ENCODE measurements around the gene GRIK1. TPM values are rescaled to one million over a fixed set of nuclear protein-coding genes. Genes with fewer than 3 reads are reported as not detected.

The GRIK1 gene
- total RNA-seq, 1 donor from 2014 or later, result not detected

DNA sequence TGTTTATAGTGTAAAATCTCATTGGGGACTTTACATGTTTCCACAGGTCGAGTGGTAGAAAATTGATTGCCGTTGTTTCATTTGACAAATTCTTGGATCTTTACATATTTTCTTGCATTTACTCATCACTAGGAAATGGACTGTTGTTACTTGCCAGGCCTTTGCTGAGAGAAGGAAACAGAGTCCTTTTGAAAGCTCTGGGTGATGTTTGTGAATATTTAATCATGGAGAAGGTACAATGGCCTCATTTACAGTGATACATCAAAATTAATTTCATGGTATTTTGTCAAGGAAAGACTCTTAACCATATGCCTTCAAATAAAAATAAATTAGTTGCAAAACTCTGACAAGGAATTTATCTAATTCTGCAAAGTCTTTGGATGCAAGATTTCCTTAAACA, 198.0 kb downstream of the GRIK1 start:
- no peak overlapping the region for H3K27ac Mint-ChIP-seq (ENCODE audit: unreplicated experiment)
- peaks cover 36% of the 10 kb centered on the region for H3K27me3 Mint-ChIP-seq (ENCODE audit: unreplicated experiment)
- no peaks in the 10 kb centered on the region for H3K9me3 Mint-ChIP-seq (ENCODE audit: unreplicated experiment)
- TF ChIP-seq, protein P1, sequence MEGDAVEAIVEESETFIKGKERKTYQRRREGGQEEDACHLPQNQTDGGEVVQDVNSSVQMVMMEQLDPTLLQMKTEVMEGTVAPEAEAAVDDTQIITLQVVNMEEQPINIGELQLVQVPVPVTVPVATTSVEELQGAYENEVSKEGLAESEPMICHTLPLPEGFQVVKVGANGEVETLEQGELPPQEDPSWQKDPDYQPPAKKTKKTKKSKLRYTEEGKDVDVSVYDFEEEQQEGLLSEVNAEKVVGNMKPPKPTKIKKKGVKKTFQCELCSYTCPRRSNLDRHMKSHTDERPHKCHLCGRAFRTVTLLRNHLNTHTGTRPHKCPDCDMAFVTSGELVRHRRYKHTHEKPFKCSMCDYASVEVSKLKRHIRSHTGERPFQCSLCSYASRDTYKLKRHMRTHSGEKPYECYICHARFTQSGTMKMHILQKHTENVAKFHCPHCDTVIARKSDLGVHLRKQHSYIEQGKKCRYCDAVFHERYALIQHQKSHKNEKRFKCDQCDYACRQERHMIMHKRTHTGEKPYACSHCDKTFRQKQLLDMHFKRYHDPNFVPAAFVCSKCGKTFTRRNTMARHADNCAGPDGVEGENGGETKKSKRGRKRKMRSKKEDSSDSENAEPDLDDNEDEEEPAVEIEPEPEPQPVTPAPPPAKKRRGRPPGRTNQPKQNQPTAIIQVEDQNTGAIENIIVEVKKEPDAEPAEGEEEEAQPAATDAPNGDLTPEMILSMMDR (IDR thresholded peaks at IDR 0.05), result no peak
- H3K4me1 Mint-ChIP-seq (ENCODE audit: unreplicated experiment), result peaks cover 6% of the 10 kb centered on the region
- no peak for DNase-seq (ENCODE audit: extremely low spot score, unreplicated experiment)
- H3K4me3 Mint-ChIP-seq (ENCODE audit: unreplicated experiment), result no peak overlapping the region
- H3K36me3 Mint-ChIP-seq (ENCODE audit: unreplicated experiment), result peaks cover 1% of the 10 kb centered on the region

DNA sequence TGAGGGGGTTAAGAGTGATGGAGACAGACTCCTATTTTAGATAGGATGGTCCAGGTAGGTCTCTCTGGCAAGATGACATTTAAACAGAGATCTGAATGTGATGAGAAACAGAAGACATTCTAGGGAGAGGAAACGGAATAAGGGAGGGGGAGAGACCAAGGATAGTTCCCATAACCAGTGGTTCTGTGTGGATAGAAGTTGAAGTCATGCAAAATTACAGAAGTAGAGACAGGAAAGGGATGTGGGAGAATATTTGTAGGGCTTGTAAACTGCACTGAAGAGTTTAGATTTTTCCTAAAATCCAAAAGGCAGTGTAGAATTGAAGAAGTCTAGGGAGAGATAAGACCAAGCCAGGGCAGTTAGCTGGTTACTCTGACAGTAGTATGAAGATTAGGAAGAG, 200.6 kb downstream of the GRIK1 start:
- Mint-ChIP-seq H3K27me3 (ENCODE audit: unreplicated experiment) (peaks cover 34% of the 10 kb centered on the region), H3K36me3 (ENCODE audit: unreplicated experiment) (peaks cover 1% of the 10 kb centered on the region), H3K4me3 (ENCODE audit: unreplicated experiment) (no peak overlapping the region), H3K27ac (ENCODE audit: unreplicated experiment) (no peak overlapping the region), H3K9me3 (ENCODE audit: unreplicated experiment) (no peaks in the 10 kb centered on the region), H3K4me1 (ENCODE audit: unreplicated experiment) (peaks cover 6% of the 10 kb centered on the region)
- TF ChIP-seq, protein P1 (IDR thresholded peaks at IDR 0.05), result no peak
- no peak for DNase-seq (ENCODE audit: extremely low spot score, unreplicated experiment)

DNA sequence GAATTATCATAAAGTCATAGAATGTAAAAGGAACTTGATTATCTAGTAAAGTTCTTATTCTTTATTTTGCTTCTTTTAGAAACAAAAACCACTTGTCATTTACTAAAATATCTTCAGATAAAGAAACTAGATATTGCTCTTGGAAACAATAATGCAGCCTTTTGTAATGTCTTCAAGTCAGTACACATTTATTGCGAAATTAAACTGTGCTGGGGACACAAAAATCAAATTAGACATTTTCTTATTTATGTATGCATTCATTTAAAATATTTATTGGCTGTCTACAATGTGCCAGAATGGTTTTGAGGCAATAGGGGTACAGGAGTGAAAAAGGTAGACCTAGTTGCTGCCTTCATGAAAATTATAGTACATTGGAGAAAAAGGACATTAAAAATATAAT, 201.1 kb downstream of the GRIK1 start:
- Mint-ChIP-seq H3K9me3 (ENCODE audit: unreplicated experiment) (no peaks in the 10 kb centered on the region), H3K36me3 (ENCODE audit: unreplicated experiment) (peaks cover 1% of the 10 kb centered on the region), H3K4me3 (ENCODE audit: unreplicated experiment) (no peak overlapping the region), H3K4me1 (ENCODE audit: unreplicated experiment) (peaks cover 6% of the 10 kb centered on the region), H3K27ac (ENCODE audit: unreplicated experiment) (no peak overlapping the region), H3K27me3 (ENCODE audit: unreplicated experiment) (peaks cover 33% of the 10 kb centered on the region)
- DNase-seq (ENCODE audit: extremely low spot score, unreplicated experiment), result no peak
- TF ChIP-seq, protein P1 (IDR thresholded peaks at IDR 0.05), result no peak

DNA sequence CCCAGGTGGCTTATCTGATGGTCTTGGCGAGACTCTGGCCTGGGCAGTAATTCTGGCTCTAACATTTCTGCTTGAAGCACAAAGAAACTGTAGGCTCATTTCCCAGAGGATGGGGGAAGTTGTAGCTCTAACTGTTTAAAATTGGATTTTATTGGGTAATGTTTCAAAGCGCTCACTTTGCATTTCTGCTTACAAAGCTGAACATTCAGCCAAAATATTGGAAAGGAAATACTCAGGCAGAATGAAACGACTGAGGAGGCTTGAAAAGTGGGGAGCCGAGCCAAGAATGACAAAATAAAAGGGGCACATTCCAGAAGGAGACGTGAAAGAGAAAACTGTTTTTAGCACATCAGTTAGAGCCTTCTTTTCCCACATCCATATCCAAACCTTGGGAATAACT, 202.6 kb downstream of the GRIK1 start:
- no peak for DNase-seq (ENCODE audit: extremely low spot score, unreplicated experiment)
- TF ChIP-seq, protein P1 (IDR thresholded peaks at IDR 0.05), result no peak
- H3K9me3 Mint-ChIP-seq (ENCODE audit: unreplicated experiment), result no peaks in the 10 kb centered on the region
- H3K27ac Mint-ChIP-seq (ENCODE audit: unreplicated experiment), result no peak overlapping the region
- H3K4me1 Mint-ChIP-seq (ENCODE audit: unreplicated experiment), result peaks cover 6% of the 10 kb centered on the region
- no peak overlapping the region for H3K4me3 Mint-ChIP-seq (ENCODE audit: unreplicated experiment)
- H3K27me3 Mint-ChIP-seq (ENCODE audit: unreplicated experiment), result peaks cover 28% of the 10 kb centered on the region
- peaks cover 1% of the 10 kb centered on the region for H3K36me3 Mint-ChIP-seq (ENCODE audit: unreplicated experiment)

DNA sequence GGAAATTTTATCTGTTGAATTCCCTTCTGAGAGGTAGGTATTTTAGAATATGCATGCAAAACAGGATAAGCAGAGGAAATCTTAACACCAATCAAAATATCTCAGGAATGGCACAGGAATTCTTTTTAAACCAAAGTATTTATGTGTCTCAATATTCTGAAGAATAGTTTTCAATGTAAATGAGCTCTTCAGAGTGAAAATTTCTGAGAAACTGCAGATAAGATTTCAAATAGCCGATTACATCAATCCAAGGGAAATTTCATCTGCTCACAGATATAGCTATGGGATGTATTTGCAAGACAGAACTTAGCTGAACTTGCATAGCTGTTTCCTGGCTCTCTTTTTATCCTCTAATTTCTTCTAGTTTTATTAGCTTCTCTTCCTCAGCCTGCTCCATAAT, 209.5 kb downstream of the GRIK1 start:
- Mint-ChIP-seq H3K36me3 (ENCODE audit: unreplicated experiment) (no peaks in the 10 kb centered on the region), H3K4me3 (ENCODE audit: unreplicated experiment) (no peak overlapping the region), H3K27ac (ENCODE audit: unreplicated experiment) (no peak overlapping the region), H3K27me3 (ENCODE audit: unreplicated experiment) (peaks cover 12% of the 10 kb centered on the region), H3K4me1 (ENCODE audit: unreplicated experiment) (peaks cover 2% of the 10 kb centered on the region), H3K9me3 (ENCODE audit: unreplicated experiment) (no peaks in the 10 kb centered on the region)
- TF ChIP-seq, protein P1 (IDR thresholded peaks at IDR 0.05), result no peak
- DNase-seq (ENCODE audit: extremely low spot score, unreplicated experiment), result no peak
